HEK293T (cell line): ENCODE data around the gene DNAJB4.

Experiments used
- CTCF ChIA-PET: fragments of 350-600 bp; formaldehyde crosslinking; extraction: SDS; loops from one replicate; lab custom pipeline; 2021; ENCODE audit warnings: antibody characterized with exemption, inconsistent platforms; lab: Yijun Ruan, JAX
- POLR2A ChIA-PET: fragments of 350-600 bp; formaldehyde crosslinking; extraction: SDS; loops from one replicate; lab custom pipeline; 2020; ENCODE audit warnings: antibody characterized with exemption, inconsistent platforms; lab: Yijun Ruan, JAX
- DNase-seq: peaks from one replicate; pipeline ENCODE4 v3.0.0; 2012; ENCODE audit warnings: mixed read lengths; ENCODE audit errors: extremely low spot score
- ARNT ChIP-seq: fragments of 450-650 bp; IDR thresholded peaks from 2 replicates; pipeline ENCODE4 v1.6.1; 2017; ENCODE audit warnings: mild to moderate bottlenecking
- BHLHE40 ChIP-seq: fragments of 450-650 bp; IDR thresholded peaks from 2 replicates; pipeline ENCODE4 v1.6.1; 2016; ENCODE audit warnings: mild to moderate bottlenecking, moderate library complexity, borderline replicate concordance
- CTBP1 ChIP-seq: fragments of 450-650 bp; IDR thresholded peaks from 2 replicates; pipeline ENCODE4 v1.6.1; 2016; ENCODE audit warnings: borderline replicate concordance
- ELF4 ChIP-seq: fragments of 450-650 bp; IDR thresholded peaks from 2 replicates; pipeline ENCODE4 v1.6.1; 2017; ENCODE audit warnings: antibody characterized with exemption
- FOXA1 ChIP-seq: fragments of 450-650 bp; IDR thresholded peaks from 2 replicates; pipeline ENCODE4 v1.6.1; 2016; ENCODE audit warnings: mild to moderate bottlenecking
- FOXK2 ChIP-seq: fragments of 450-650 bp; IDR thresholded peaks from 2 replicates; pipeline ENCODE4 v1.6.1; 2016; ENCODE audit warnings: mild to moderate bottlenecking
- FOXM1 ChIP-seq: fragments of 450-650 bp; IDR thresholded peaks from 2 replicates; pipeline ENCODE4 v1.6.1; 2017; ENCODE audit warnings: mild to moderate bottlenecking, borderline replicate concordance
- HDGF ChIP-seq: fragments of 450-650 bp; IDR thresholded peaks from 2 replicates; pipeline ENCODE4 v1.6.1; 2017; ENCODE audit warnings: antibody characterized with exemption, borderline replicate concordance
- L3MBTL2 ChIP-seq: fragments of 450-650 bp; conservative IDR thresholded peaks from 2 replicates; pipeline ENCODE4 v1.6.1; 2016; ENCODE audit warnings: mild to moderate bottlenecking
- LEF1 ChIP-seq: fragments of 450-650 bp; IDR thresholded peaks from 2 replicates; pipeline ENCODE4 v1.6.1; 2017; ENCODE audit warnings: mild to moderate bottlenecking, borderline replicate concordance
- NFRKB ChIP-seq: fragments of 450-650 bp; IDR thresholded peaks from 2 replicates; pipeline ENCODE4 v1.6.1; 2016; ENCODE audit warnings: mild to moderate bottlenecking, moderate library complexity
- SP1 ChIP-seq: fragments of 450-650 bp; IDR thresholded peaks from 2 replicates; pipeline ENCODE4 v1.6.1; 2017
- SUZ12 ChIP-seq: fragments of 450-650 bp; IDR thresholded peaks from 2 replicates; pipeline ENCODE4 v1.6.1; 2016; ENCODE audit warnings: mild to moderate bottlenecking
- TARDBP ChIP-seq: fragments of 450-650 bp; IDR thresholded peaks from 2 replicates; pipeline ENCODE4 v1.6.1; 2016
- ZNF384 ChIP-seq: fragments of 450-650 bp; IDR thresholded peaks from 2 replicates; pipeline ENCODE4 v1.6.1; 2016
- TF ChIP-seq, protein P1 (sequence below): fragments of 450-650 bp; IDR thresholded peaks from 2 replicates; pipeline ENCODE4 v1.6.1; 2016

Gene DNAJB4

DNA sequence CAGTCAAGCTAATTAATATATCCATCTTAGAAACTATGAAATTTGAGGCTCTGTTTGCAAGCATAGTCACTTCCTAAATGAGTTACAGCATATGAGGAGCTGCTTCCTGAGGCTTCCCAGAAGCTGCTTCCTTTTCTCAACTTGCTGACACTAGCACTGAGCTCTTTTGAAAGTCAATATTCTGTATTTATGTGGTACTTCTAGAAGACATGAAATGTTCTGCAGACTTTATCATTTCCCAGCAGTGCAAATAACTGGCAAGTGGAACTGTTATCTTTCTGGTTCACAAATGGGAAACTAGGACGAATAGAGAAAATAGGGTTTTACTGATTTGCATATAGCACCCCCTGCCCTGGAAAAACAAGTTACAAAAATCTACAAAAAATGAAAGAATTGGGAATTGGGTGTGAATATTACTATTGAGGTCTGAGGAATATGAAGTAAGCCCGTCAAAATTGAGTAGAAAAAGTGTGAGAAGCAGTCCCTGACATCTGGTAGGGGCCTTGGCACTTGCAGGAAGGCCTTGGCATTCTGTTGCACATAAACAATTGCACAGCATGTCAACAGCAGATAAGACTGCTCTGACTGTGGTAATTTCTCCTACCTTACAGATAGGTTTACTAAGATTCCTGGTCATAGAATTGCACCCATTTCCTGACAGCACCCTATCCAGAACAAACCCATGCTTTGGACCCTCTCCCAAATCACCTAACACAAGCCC, 48.1 kb downstream of the DNAJB4 start:
- DNase-seq = no peak
- ChIA-PET POLR2A (no interaction called here), CTCF (interaction anchor here (0.6 to 0.7 kb wide), 2 partner anchors 18 to 54 kb away, joined by 3 to 6 read pairs; no protein-coding TSS in a partner anchor)
- TF ChIP-seq BHLHE40 (no peak), LEF1 (no peak), L3MBTL2 (no peak), NFRKB (no peak), SP1 (no peak), TARDBP (no peak), CTBP1 (no peak), HDGF (no peak), ELF4 (no peak), FOXA1 (no peak), ARNT (no peak), FOXM1 (no peak), ZNF384 (no peak), FOXK2 (no peak), SUZ12 (no peak)
- TF ChIP-seq, protein P1, sequence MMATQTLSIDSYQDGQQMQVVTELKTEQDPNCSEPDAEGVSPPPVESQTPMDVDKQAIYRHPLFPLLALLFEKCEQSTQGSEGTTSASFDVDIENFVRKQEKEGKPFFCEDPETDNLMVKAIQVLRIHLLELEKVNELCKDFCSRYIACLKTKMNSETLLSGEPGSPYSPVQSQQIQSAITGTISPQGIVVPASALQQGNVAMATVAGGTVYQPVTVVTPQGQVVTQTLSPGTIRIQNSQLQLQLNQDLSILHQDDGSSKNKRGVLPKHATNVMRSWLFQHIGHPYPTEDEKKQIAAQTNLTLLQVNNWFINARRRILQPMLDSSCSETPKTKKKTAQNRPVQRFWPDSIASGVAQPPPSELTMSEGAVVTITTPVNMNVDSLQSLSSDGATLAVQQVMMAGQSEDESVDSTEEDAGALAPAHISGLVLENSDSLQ = no peak

DNA sequence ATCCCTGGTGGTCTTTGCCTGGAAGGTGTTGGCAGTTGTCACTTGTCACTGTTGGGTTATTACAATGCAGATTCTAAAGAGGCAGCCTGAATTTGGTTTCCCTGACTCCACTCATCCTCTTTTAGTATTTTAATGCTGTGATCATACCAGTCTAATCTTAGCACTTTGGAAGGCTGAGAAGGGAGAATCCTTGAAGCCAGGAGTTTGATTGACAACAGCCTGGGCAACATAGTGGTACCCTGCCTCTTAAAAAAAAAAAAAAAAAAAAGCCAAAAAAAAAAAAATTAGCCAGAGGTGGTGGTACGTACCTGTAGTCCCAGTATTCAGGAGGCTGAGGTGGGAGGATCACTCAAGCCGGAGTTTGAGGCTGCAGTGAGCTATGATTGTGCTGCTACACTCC, 48.8 kb downstream of the DNAJB4 start:
- CTCF ChIA-PET = no interaction called here
- TF ChIP-seq FOXK2 (no peak), ARNT (no peak), SP1 (no peak), FOXM1 (no peak), TARDBP (no peak), HDGF (no peak), BHLHE40 (no peak), CTBP1 (no peak), ZNF384 (no peak), SUZ12 (no peak), LEF1 (no peak), L3MBTL2 (no peak), FOXA1 (no peak), ELF4 (no peak), NFRKB (no peak)
- TF ChIP-seq, protein P1 = no peak
- POLR2A ChIA-PET = no interaction called here
- no peak for DNase-seq

DNA sequence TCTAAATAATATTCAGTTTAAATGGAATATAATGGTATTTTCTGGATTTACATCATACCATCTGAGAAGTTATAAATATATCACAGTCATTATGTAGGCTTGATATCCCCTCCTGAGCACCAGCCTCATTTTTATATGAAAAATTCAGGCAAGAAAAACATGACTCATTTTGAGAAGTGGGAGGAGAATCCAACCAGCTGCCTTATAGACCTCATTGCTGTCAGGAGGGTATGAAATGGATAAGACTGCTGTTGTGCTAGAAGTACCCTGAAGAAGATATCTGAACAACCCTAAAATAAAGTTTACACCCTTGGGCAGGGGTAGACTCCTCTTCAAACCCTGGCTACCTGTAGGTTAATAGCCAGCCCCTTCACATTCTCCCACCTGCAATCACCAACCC, 49.8 kb downstream of the DNAJB4 start:
- POLR2A ChIA-PET = no interaction called here
- DNase-seq = no peak
- CTCF ChIA-PET = no interaction called here
- no peak for TF ChIP-seq HDGF
- TF ChIP-seq, protein P1 = no peak
- no peak for TF ChIP-seq FOXA1
- TF ChIP-seq ARNT = no peak
- TF ChIP-seq SUZ12 = no peak
- no peak for TF ChIP-seq FOXK2
- no peak for TF ChIP-seq SP1
- no peak for TF ChIP-seq CTBP1
- no peak for TF ChIP-seq LEF1
- no peak for TF ChIP-seq NFRKB
- TF ChIP-seq BHLHE40 = no peak
- no peak for TF ChIP-seq ZNF384
- no peak for TF ChIP-seq ELF4
- no peak for TF ChIP-seq FOXM1

DNA sequence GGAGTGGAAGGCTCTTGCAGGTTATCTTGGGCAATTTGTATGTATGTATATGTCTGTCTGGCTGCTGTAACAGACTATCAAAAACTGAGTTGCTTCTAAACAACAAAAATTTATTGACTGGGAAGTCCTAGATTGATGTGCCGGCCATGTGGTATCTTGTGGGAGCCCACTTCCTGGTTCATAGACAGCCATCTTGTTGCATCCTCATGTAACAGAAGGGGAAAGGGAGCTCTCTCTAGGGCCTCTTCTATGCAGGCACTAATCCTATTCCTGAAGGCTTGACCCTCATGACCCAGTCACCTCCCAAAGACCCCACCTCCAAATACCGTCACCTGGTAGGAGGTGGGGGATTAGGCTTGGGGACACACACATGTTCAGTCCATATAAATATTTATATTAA, 50.2 kb downstream of the DNAJB4 start:
- CTCF ChIA-PET = no interaction called here
- POLR2A ChIA-PET = no interaction called here
- no peak for DNase-seq
- no peak for TF ChIP-seq CTBP1
- no peak for TF ChIP-seq HDGF
- no peak for TF ChIP-seq SUZ12
- TF ChIP-seq ELF4 = no peak
- TF ChIP-seq, protein P1 = no peak
- no peak for TF ChIP-seq L3MBTL2
- no peak for TF ChIP-seq NFRKB
- no peak for TF ChIP-seq FOXK2
- TF ChIP-seq ARNT = no peak

DNA sequence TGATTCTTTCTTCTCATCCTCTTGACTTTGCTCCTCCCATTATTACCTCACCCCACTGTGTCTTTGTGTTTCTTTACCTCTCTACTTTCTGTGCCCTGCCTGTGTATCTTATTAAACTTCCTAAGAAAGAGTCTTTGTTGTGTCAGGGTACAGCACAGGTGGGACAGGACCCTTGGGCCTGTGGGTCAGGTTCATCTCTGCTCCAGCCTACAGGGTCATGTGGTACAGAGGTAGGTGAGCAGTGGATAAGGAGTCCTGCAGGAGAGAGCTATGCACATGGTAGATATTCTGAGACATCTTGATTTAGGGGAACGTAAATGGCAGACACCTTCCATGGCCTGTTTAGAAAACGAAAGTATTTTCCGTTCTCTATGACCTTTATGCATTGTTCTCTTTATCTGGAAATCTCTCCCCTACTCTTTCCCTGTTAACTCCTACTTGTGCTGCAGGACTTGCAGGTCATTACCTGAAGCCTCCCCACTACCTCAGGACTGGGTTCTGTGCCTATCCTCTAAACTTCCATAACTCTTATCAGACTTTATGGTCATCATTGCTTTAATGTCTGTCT, 50.9 kb downstream of the DNAJB4 start:
- DNase-seq = no peak
- POLR2A ChIA-PET = no interaction called here
- TF ChIP-seq ZNF384 (no peak), FOXK2 (no peak), NFRKB (no peak), FOXM1 (no peak), SUZ12 (no peak), HDGF (no peak), ELF4 (no peak), SP1 (no peak), L3MBTL2 (no peak), FOXA1 (no peak), LEF1 (no peak), CTBP1 (no peak), TARDBP (no peak), BHLHE40 (no peak), ARNT (no peak)
- TF ChIP-seq, protein P1 = no peak
- CTCF ChIA-PET = no interaction called here
